ENCODE data around the gene VPS52.
A peak's percentile ranks its signal among the peaks of the same experiment; 100 is the strongest.

Gene VPS52

DNA sequence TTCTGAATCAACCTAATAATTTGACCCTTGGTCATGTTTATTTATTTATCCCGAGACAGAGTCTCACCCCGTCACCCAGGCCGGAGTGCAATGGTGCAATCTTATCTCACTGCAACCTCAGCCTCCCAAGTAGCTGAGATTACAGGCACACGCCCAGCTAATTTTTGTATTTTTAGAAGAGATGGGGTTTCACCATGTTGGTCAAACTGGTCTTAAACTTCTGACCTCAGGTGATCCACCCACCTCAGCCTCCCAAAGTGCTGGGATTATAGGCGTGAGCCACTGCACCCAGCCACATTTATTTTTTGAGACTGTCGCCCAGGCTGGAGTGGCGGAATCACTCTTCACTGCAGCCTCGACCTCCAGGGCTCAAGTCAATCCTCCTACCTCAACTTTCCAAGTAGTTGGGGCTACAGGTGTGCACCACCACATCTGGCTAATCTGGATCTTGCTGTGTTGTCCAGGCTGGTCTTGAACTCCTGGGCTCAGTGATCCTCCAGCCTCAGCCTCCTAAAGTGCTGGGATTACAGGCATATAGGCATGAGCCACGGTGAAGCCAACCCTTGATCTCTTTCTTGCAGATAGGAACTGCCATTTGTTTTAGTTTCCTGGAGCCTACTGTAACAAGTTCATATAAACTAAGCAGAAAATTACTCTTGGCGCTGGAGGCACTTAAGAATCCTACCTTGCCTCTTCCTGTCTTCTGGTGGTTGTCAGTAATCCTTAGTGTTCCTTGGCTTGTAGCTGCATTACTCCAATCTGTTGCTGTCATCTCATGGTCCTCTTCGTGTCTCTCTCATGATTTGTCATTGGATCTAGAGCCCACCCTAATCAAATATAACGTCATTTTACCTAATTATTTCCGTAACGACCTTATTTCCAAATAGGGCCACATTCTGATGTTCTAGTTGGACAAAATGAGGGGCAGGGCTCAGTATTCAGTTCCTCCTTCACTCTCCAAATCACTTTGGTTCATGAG lies 2.5 kb upstream of the VPS52 start:
- no peak for TF ChIP-seq CTCF (IDR thresholded peaks at IDR 0.05)
- H3K9me3 ChIP-seq (ENCODE audit: control insufficient read depth, low read length) = no peaks in the 10 kb centered on the region
- no peak overlapping the region for H3K4me3 ChIP-seq (ENCODE audit: low read depth, low read length)
- H3K9ac ChIP-seq = no peak overlapping the region
- H2AFZ ChIP-seq = no peak overlapping the region
- H3K4me1 ChIP-seq = peaks cover 6% of the 10 kb centered on the region
- no peak overlapping the region for H3K4me2 ChIP-seq (ENCODE audit: low read length)
- H3K27ac ChIP-seq = no peak overlapping the region
- no peaks in the 10 kb centered on the region for H3K36me3 ChIP-seq (ENCODE audit: control insufficient read depth, insufficient read depth, low read length)
- H3K79me2 ChIP-seq = peaks cover 6% of the 10 kb centered on the region
- no peaks in the 10 kb centered on the region for H3K27me3 ChIP-seq (ENCODE audit: control insufficient read depth, insufficient read depth, low read length)

DNA sequence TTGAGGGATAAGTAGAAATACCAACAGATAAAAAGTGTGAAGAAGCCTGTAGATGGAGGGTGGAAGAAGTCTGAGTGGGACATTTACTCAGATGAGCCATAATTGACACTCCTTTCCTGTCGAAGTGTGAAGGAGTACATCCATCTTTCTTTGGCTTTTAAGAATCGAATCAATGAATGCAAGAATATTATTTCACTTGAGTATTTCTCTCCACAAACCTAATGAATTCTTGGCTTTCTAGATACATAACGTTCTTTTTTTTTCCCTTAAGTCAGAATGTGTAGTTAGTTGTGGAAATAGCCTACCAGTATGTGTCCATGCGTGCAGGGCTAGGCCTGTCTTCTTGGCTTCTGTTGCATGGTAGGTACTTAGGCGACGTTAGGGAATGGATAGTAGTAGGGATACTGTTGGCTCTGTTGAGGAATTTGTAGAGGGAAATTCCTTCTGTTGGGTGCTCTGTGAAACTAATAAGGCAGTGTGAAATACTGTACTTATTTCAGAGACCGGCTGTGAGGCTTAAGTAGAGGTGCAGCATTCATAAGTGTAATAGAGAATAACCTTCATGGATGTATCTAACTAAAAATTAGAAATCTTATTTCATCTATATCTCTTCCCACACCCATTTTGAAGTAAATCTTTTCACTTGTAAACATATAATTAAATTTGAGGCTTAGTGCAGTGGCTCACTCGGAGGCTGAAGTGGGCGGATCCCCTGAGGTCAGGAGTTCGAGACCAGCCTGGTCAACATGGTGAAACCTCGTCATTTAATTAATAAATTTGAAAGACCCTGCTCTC lies 1.6 kb upstream of the VPS52 start:
- TF ChIP-seq CTCF (IDR thresholded peaks at IDR 0.05) = no peak
- no peaks in the 10 kb centered on the region for H3K27me3 ChIP-seq (ENCODE audit: control insufficient read depth, insufficient read depth, low read length)
- peaks cover 6% of the 10 kb centered on the region for H3K4me1 ChIP-seq
- no peaks in the 10 kb centered on the region for H3K36me3 ChIP-seq (ENCODE audit: control insufficient read depth, insufficient read depth, low read length)
- H3K4me2 ChIP-seq (ENCODE audit: low read length) = peak overlapping the region; percentile 84
- H3K9ac ChIP-seq = no peak overlapping the region
- no peak overlapping the region for H3K27ac ChIP-seq
- H3K79me2 ChIP-seq = peaks cover 6% of the 10 kb centered on the region
- H3K9me3 ChIP-seq (ENCODE audit: control insufficient read depth, low read length) = no peaks in the 10 kb centered on the region
- no peak overlapping the region for H3K4me3 ChIP-seq (ENCODE audit: low read depth, low read length)
- no peak overlapping the region for H2AFZ ChIP-seq

DNA sequence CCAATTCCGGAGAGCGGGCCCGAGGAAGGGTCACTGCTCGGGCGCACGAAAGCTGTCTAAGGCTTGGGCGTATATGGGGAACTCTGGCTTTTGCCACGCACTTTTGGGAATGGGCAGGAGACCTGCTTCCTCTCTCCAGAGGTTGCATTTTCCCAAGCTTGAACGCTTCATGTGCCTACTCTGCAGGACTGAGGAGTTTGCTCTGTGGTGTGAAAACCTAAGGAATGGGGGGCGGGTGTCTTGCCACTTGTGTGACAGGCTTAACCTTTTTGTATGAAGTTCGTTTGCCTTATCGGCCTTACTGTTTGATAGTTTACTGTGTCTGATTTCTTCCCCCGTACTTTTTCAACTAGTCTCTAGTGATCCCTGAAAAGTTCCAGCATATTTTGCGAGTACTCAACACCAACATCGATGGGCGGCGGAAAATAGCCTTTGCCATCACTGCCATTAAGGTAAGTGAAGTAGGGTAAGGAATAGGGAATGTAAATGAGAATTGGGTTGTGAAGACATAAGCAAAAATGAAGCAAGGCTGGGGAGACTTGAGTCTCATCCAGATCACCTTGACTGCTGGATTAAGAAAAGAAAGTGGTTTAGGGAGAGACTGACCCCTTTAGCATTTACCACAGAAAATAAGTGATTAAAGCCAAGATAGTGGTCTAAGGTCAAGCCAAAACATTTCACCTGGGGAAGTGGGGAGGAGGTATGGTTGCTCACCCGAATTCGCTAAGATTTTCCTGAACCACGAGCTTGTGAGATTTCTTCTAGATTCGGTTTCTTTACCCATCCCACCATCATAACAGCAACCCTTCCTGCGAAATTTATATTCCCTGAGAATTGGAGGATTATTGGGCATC lies 826 bp upstream of the VPS52 start:
- H3K36me3 ChIP-seq (ENCODE audit: control insufficient read depth, insufficient read depth, low read length) = no peaks in the 10 kb centered on the region
- peaks cover 6% of the 10 kb centered on the region for H3K4me1 ChIP-seq
- H3K9me3 ChIP-seq (ENCODE audit: control insufficient read depth, low read length) = no peaks in the 10 kb centered on the region

GRCh38 chr6:33271117-33271467 lies 584 bp downstream of the VPS52 start:
- H3K9ac ChIP-seq = peak overlapping the region; percentile 91
- peaks cover 6% of the 10 kb centered on the region for H3K4me1 ChIP-seq
- peak overlapping the region; percentile 86 for H3K4me3 ChIP-seq (ENCODE audit: low read depth, low read length)
- H3K36me3 ChIP-seq (ENCODE audit: control insufficient read depth, insufficient read depth, low read length) = no peaks in the 10 kb centered on the region
- no peaks in the 10 kb centered on the region for H3K27me3 ChIP-seq (ENCODE audit: control insufficient read depth, insufficient read depth, low read length)
- H3K4me2 ChIP-seq (ENCODE audit: low read length) = peak overlapping the region; percentile 74
- peak overlapping the region; percentile 97 for H2AFZ ChIP-seq
- TF ChIP-seq CTCF (IDR thresholded peaks at IDR 0.05) = no peak
- H3K27ac ChIP-seq = peak overlapping the region; percentile 97
- H3K9me3 ChIP-seq (ENCODE audit: control insufficient read depth, low read length) = no peaks in the 10 kb centered on the region
- peaks cover 8% of the 10 kb centered on the region for H3K79me2 ChIP-seq

More for the DNA sequence above, 826 bp upstream of the VPS52 start:
- H3K27me3 ChIP-seq (ENCODE audit: control insufficient read depth, insufficient read depth, low read length) = no peaks in the 10 kb centered on the region
- peak overlapping the region; percentile 84 for H3K4me2 ChIP-seq (ENCODE audit: low read length)
- H3K4me3 ChIP-seq (ENCODE audit: low read depth, low read length) = peak overlapping the region; percentile 86
- peak overlapping the region; percentile 97 for H3K27ac ChIP-seq
- peaks cover 6% of the 10 kb centered on the region for H3K79me2 ChIP-seq
- no peak for TF ChIP-seq CTCF (IDR thresholded peaks at IDR 0.05)
- H2AFZ ChIP-seq = peak overlapping the region; percentile 97
- H3K9ac ChIP-seq = peak overlapping the region; percentile 3

All from parathyroid adenoma (tissue), 2 donors.